Femur (tissue), 1 donor: Measurements from ENCODE around the gene FLRT2.

Experiments used
- DNase-seq: peaks from one replicate; pipeline ENCODE4 v3.0.0-alpha.2; 2017

FLRT2 gene

GRCh38 chr14:85601690-85602089 lies 71.7 kb downstream of the FLRT2 start:
- no peak for DNase-seq

GRCh38 chr14:85602345-85602744 lies 72.4 kb downstream of the FLRT2 start:
- no peak for DNase-seq

- DNase-seq: no peak
Observed at GRCh38 chr14:85604021-85604420, 74.1 kb downstream of the FLRT2 start.

- DNase-seq: no peak
Observed at GRCh38 chr14:85604714-85605113, 74.8 kb downstream of the FLRT2 start.

- no peak for DNase-seq
Observed at GRCh38 chr14:85607651-85608081, 77.7 kb downstream of the FLRT2 start.

GRCh38 chr14:85613496-85613895 lies 83.6 kb downstream of the FLRT2 start:
- DNase-seq: no peak

- no peak for DNase-seq
Observed at GRCh38 chr14:85616386-85616885, 86.5 kb downstream of the FLRT2 start.

GRCh38 chr14:85616886-85617285 lies 86.9 kb downstream of the FLRT2 start:
- no peak for DNase-seq

- DNase-seq: no peak
Observed at GRCh38 chr14:85617791-85618190, 87.8 kb downstream of the FLRT2 start.

- no peak for DNase-seq
Observed at GRCh38 chr14:85618390-85618789, 88.4 kb downstream of the FLRT2 start.

GRCh38 chr14:85618978-85619377 lies 89.0 kb downstream of the FLRT2 start:
- DNase-seq: no peak

- DNase-seq: no peak
Observed at GRCh38 chr14:85619851-85620250, 89.9 kb downstream of the FLRT2 start.

GRCh38 chr14:85620947-85621346 lies 91.0 kb downstream of the FLRT2 start:
- DNase-seq: no peak

- no peak for DNase-seq
Observed at GRCh38 chr14:85622106-85622505, 92.2 kb downstream of the FLRT2 start.

GRCh38 chr14:85622986-85623685 lies 93.2 kb downstream of the FLRT2 start:
- no peak for DNase-seq

- no peak for DNase-seq
Observed at GRCh38 chr14:85625925-85626585, 96.1 kb downstream of the FLRT2 start.

GRCh38 chr14:85634205-85634604 lies 104.3 kb downstream of the FLRT2 start:
- DNase-seq: no peak

GRCh38 chr14:85644211-85644610 lies 114.3 kb downstream of the FLRT2 start:
- no peak for DNase-seq

GRCh38 chr14:85653029-85653428 lies 123.1 kb downstream of the FLRT2 start:
- no peak for DNase-seq

GRCh38 chr14:85660243-85660922 lies 130.4 kb downstream of the FLRT2 start:
- no peak for DNase-seq

- DNase-seq: no peak
Observed at GRCh38 chr14:85662096-85662495, 132.2 kb downstream of the FLRT2 start.

- DNase-seq: no peak
Observed at GRCh38 chr14:85663256-85663655, 133.3 kb downstream of the FLRT2 start.

GRCh38 chr14:85663667-85664066 lies 133.7 kb downstream of the FLRT2 start:
- no peak for DNase-seq

- DNase-seq: peak; percentile 41
Observed at GRCh38 chr14:85675957-85676356, 146.0 kb downstream of the FLRT2 start.
